ENCODE results near the gene CDC45. TPM values are rescaled to one million over a fixed set of nuclear protein-coding genes. Genes with fewer than 3 reads are reported as not detected.

The CDC45 gene
- total RNA-seq, 8 experiments from 2014 or later, result 0.60 to 28.7 (median 1.2) TPM

Other genes starting within 250 kb of the CDC45 start
- 10 to 100 TPM in 1 of 8 experiments, 1 to 10 TPM in 7; 3.5 to 12.8 (median 6.1) TPM for gene CLTCL1, start 188.2 kb upstream of the CDC45 start, total RNA-seq
- 10 to 100 TPM in 7 of 8 experiments, 1 to 10 TPM in 1; 9.9 to 30.1 (median 18.1) TPM for gene HIRA, start 48.2 kb upstream of the CDC45 start, total RNA-seq
- gene MRPL40, start 47.4 kb upstream of the CDC45 start, total RNA-seq, result 10 to 100 TPM; 30.3 to 86.6 (median 43.8) TPM
- gene C22orf39, start 32.2 kb upstream of the CDC45 start, total RNA-seq, result 10 to 100 TPM; 15.5 to 60.9 (median 47.9) TPM
- gene UFD1, start 727 bp upstream of the CDC45 start, total RNA-seq, result 100 to 1,000 TPM in 1 of 8 experiments, 10 to 100 TPM in 7; 18.1 to 100 (median 51.4) TPM
- 1 to 10 TPM in 2 of 8 experiments, under 1 TPM in 5, not detected in 1; 0.11 to 3.4 (median 0.31) TPM for gene CLDN5, start 44.5 kb downstream of the CDC45 start, total RNA-seq
- gene SEPTIN5, start 234.6 kb downstream of the CDC45 start, total RNA-seq, result 10 to 100 TPM; 10.4 to 70.3 (median 46.3) TPM
- gene GP1BB, start 243.6 kb downstream of the CDC45 start, total RNA-seq, result 1 to 10 TPM in 7 of 8 experiments, not detected in 1; 2.0 to 7.4 (median 3.5) TPM

Data from motor neuron (in vitro differentiated cells).